NT2/D1 (cell line): ENCODE data around the gene FGF18.
"Not testable (repeated sequence)": the region's sequence is repeated elsewhere in the genome, so short reads cannot be mapped to it uniquely, and the experiment has no call there.

Source experiments
- YY1 ChIP-seq: IDR thresholded peaks from 2 replicates; pipeline ENCODE4 v1.6.1; 2011; ENCODE audit not compliant: insufficient read length, insufficient read depth
- ZNF274 ChIP-seq: IDR thresholded peaks from 2 replicates; pipeline ENCODE4 v1.6.1; 2011; ENCODE audit warnings: mild to moderate bottlenecking, low read depth, low read length

DNA sequence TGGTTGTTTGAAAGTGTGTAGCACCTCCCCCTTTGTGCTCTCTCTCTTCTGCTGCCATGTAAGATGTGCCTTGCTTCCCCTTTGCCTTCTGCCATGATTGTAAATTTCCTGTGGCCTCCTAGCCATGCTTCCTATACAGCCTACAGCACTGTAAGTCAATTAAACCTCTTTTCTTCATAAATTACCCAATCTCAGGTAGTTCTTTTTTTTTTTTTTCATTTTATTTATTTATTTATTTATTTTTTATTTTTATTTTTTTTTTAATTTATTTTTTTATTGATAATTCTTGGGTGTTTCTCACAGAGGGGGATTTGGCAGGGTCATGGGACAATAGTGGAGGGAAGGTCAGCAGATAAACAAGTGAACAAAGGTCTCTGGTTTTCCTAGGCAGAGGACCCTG lies 16.7 kb upstream of the FGF18 start:
- not testable (repeated sequence) for TF ChIP-seq ZNF274, YY1
